IPS DF 19.7 (cell line): ENCODE measurements around the gene CACNA1H.
A peak's percentile ranks its signal among the peaks of the same experiment; 100 is the strongest.

Source experiments
- DNase-seq: peaks from one replicate; pipeline ENCODE4 v3.0.0-alpha.2; 2013; ENCODE audit warnings: low read depth, low spot score

CACNA1H gene

GRCh38 chr16:1152651-1153259 lies at the start of gene CACNA1H:
TSS of gene CACNA1H (plus strand) at chr16:1153106. CDS start at chr16:1153738, 632 bp downstream.
- no peak for DNase-seq

GRCh38 chr16:1103636-1103980 lies 49.3 kb upstream of the CACNA1H start:
- DNase-seq = no peak

GRCh38 chr16:1105888-1106620 lies 46.9 kb upstream of the CACNA1H start:
- peak; percentile 20 for DNase-seq

GRCh38 chr16:1106659-1107058 lies 46.2 kb upstream of the CACNA1H start:
- no peak for DNase-seq

GRCh38 chr16:1107141-1107540 lies 45.8 kb upstream of the CACNA1H start:
- no peak for DNase-seq

GRCh38 chr16:1107731-1108130 lies 45.2 kb upstream of the CACNA1H start:
- no peak for DNase-seq

GRCh38 chr16:1108299-1109252 lies 44.3 kb upstream of the CACNA1H start:
- no peak for DNase-seq

- DNase-seq = no peak
These were observed 43.3 kb upstream of the CACNA1H start for GRCh38 chr16:1109648-1110047.

GRCh38 chr16:1112506-1113184 lies 40.3 kb upstream of the CACNA1H start:
- DNase-seq = no peak

GRCh38 chr16:1113489-1113888 lies 39.4 kb upstream of the CACNA1H start:
- no peak for DNase-seq

GRCh38 chr16:1113889-1114526 lies 38.9 kb upstream of the CACNA1H start:
- DNase-seq = no peak

- no peak for DNase-seq
These were observed 36.2 kb upstream of the CACNA1H start for GRCh38 chr16:1116693-1117077.

GRCh38 chr16:1117176-1117900 lies 35.6 kb upstream of the CACNA1H start:
- no peak for DNase-seq

- DNase-seq = no peak
These were observed 35.0 kb upstream of the CACNA1H start for GRCh38 chr16:1117926-1118325.

- no peak for DNase-seq
These were observed 33.8 kb upstream of the CACNA1H start for GRCh38 chr16:1119129-1119528.

GRCh38 chr16:1119766-1120576 lies 32.9 kb upstream of the CACNA1H start:
- no peak for DNase-seq

GRCh38 chr16:1120577-1120941 lies 32.3 kb upstream of the CACNA1H start:
- no peak for DNase-seq

GRCh38 chr16:1121009-1121408 lies 31.9 kb upstream of the CACNA1H start:
- DNase-seq = no peak

- no peak for DNase-seq
These were observed 31.1 kb upstream of the CACNA1H start for GRCh38 chr16:1121601-1122397.
